Stimulated activated CD4-positive, alpha-beta T cell treated with anti-CD3 and anti-CD28 coated beads, Interleukin-1b, Interleukin-23, amount 100 ng/mL, for 48 hours (primary cell): ENCODE measurements around the gene OTOL1.

ENCODE experiments used
- DNase-seq: peaks from one replicate; pipeline ENCODE4 v3.0.0-alpha.2; 2020

Gene OTOL1

DNA sequence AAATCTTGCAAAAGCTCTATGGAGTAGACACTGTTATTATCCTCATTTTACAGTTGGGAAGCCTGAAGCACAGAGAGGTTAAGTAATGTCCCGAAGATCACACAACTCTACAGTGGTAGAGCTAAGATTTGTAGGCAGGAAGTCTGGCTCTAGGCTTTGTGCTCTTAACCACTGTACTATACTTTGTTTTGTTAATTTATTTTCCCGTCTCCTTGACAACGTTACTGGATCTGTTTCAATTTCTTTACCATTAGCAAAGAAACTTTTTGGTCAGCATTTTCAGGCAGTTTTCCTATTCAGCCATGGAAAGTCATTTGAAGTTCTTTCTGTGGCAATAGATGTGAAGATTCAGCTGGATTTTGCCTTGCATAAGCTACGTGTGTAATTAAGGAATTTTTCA is 51.7 kb downstream of the OTOL1 start:
- DNase-seq = no peak

DNA sequence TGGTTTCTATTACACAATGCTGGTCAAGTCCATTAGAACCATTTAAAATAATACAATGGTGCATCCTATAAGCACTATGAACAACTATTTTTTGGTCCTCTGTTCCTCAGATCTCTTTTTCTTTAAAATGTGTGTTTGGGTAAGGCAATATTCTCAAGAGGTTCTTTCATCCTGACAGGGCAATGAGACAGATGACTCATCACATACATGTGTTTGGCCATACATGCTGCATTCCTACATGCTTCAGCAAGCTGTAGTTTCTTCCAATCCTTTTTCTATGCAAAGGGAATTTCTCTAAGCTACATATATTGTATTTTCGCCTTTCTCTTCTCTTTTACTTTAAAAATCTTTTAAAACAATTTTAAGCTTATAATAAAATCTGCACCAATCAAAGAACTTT is 52.7 kb downstream of the OTOL1 start:
- DNase-seq = no peak

DNA sequence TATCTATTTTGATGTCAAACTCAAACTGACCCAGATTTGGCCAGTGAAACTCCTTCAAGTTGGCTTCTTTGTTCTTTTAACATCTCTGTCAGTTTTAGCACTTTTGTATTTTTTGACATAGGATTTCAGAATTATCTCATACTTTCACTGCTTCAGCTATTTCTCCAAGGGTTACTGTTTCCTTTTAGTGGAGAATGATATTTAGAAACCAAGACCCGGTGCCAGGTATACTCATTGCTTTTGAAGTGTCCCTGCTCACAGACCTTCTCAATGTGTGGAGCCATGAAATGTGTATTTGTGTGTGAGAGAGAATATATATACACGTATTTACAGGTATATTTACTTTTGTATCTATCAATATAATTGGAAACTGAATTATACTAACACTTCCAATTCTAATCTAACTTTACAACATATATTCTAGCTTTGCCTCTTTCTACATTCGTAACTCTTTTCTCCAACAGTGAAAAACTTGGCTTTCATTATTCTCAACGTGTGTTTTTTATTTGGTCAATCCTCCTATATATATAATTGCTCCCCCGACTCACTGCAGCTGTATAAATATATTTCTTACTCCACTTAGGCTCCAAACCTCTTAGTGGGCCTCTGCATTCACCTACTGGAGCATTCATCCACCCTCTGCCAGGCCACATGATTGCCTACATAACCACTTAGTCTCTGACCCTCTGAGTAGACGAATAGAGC is 54.0 kb downstream of the OTOL1 start:
- DNase-seq = no peak

GRCh38 chr3:161551697-161552096 is 55.1 kb downstream of the OTOL1 start:
- DNase-seq = no peak

- DNase-seq = no peak
These were observed 56.5 kb downstream of the OTOL1 start for GRCh38 chr3:161552984-161553560.
